Lower leg skin (tissue), 3 donors: Measurements from ENCODE around the gene C1QL1.

Experiments used
- CTCF ChIP-seq, 3 donors: fragments of 450-650 bp; IDR thresholded peaks; one replicate each; pipeline ENCODE4 v1.5.1; 2016; ENCODE audit warnings: antibody characterized with exemption in 3 of 3, mild to moderate bottlenecking in 3 of 3, moderate library complexity in 2 of 3
- POLR2A ChIP-seq, 2 donors: fragments of 450-650 bp; IDR thresholded peaks; one replicate each; pipeline ENCODE4 v1.6.1; 2016 to 2017; ENCODE audit warnings: antibody characterized with exemption in 2 of 2, mild to moderate bottlenecking in 1 of 2, moderate library complexity in 1 of 2

GRCh38 chr17:44976206-44976605, 8.1 kb upstream of the C1QL1 start:
- TF ChIP-seq POLR2A (IDR thresholded peaks at IDR 0.05) (no peak), CTCF (IDR thresholded peaks at IDR 0.05) (no peak)
